ENCODE data around the gene ZNF367. TPM values are rescaled to one million over a fixed set of nuclear protein-coding genes. Genes with fewer than 3 reads are reported as not detected.
"Not testable (repeated sequence)": the region's sequence is repeated elsewhere in the genome, so short reads cannot be mapped to it uniquely, and the experiment has no call there.

ZNF367 gene
- polyA plus RNA-seq, 3 donors = 0.22 to 0.71 (median 0.51) TPM

DNA sequence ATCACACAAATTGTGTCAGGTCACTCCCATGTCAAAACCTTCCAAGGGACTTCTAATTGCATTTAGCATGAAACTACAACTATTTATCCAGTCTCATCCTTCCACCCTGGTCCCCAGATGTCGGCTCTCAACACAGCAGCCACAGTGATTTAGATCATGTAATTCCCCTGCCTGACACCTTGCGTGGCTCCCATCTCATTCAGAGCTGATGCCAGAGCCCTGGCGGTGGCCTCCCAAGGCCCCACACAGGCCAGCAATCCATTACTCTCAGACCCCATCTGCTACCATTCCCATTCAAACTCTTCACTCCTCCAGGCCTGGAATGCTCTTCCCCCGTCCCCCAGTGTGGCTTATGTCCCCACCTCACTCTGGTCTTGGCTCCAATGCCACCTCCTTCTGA, 37.0 kb downstream of the ZNF367 start:
- no peak overlapping the region for H3K27ac ChIP-seq (ENCODE audit: low read depth, low read length)

DNA sequence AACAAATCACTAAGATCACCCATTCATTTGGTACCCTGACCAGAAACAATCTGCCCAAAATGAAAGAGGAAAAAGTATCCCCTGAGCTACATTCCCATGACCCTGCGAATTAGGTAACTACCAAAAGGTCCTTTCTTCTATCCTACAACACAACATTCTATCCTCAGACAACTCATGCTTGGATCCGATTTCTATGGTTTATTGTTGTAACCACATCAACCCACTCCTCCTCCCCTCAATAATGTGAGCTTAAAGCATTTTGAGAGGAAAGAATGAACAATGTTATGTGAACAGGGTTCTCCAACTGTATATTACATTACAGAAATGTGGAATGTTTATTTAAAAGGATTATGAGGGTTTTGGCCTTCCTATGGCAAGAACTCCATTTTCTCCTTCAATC, 38.7 kb downstream of the ZNF367 start:
- WGBS, 3 donors = 94 to 95% (median 94%) methylated on average over 2 of the region's 2 CpGs
- H3K27ac ChIP-seq (ENCODE audit: low read depth, low read length) = no peak overlapping the region

More for the DNA sequence above, 37.0 kb downstream of the ZNF367 start:
- 55 to 99% (median 94%) methylated on average over 4 of the region's 4 CpGs for WGBS, 3 donors

DNA sequence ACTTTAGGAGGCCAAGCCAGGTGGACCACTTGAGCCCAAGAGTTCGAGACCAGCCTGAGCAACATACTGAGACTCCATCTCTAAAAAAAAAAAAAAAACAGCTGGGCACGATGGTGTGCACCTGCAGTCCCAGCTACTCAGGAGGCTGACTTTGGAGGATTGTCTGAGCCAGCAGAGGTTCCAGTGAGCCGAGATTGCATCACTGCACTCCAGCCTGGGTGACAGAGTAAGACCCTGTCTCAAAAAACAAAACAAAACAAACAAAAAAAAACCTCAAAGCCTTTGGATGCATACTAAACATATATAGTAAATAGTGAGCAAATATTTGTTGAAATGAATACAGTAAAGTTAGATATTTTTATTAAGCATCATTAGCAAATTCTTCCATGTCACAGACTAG, 40.0 kb downstream of the ZNF367 start:
- H3K27ac ChIP-seq (ENCODE audit: low read depth, low read length) = no peak overlapping the region
- 84 to 92% (median 91%) methylated on average over 3 of the region's 3 CpGs for WGBS, 3 donors

DNA sequence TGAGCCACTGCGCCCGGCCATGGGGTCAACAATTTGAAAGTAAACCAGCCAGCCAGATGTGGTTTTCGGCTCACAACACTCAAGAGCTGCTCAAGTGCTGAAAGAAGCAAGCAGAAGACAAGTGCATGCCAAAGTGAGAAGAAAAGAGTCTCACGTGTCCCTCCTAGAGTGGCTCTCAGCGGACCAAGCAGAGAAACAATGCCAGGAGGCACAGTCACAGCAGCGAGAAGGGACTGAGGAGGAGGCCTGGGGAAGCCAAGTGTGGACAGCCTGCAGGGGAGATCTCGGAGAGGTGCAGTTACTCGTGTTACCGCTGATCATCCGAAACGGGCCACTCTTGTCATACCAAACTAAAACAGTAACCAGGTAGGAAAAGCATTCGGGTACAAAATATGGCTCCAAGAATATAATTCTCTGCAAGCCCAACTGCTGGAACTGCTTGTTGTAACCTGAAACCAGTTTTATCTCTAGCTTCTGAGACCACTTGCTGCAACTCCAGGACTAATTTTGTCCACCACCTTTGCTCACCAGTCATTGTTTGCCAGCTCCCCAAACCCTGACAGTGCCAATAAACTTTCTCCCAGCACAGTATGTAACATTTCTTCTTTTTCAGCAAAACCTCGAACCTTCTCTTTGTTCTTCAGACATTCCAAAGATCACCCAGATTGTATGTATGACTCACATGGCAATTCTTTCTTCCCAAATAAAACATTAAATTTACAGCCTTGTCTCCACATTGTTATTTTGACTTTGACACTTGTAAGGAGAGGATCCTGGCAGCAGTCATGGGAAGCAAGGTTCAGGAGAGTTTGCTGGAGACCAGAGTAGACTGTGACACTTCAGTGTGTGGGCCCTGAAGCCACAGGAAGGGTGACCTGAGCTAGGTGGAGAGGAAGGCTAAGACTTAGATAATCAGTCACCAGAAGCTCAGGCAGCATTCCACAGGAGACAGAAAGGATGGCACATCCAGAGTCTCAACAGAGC, 41.0 kb downstream of the ZNF367 start:
- WGBS, 3 donors = 42 to 90% (median 84%) methylated on average over 13 of the region's 13 CpGs
- H3K27ac ChIP-seq (ENCODE audit: low read depth, low read length) = no peak overlapping the region

DNA sequence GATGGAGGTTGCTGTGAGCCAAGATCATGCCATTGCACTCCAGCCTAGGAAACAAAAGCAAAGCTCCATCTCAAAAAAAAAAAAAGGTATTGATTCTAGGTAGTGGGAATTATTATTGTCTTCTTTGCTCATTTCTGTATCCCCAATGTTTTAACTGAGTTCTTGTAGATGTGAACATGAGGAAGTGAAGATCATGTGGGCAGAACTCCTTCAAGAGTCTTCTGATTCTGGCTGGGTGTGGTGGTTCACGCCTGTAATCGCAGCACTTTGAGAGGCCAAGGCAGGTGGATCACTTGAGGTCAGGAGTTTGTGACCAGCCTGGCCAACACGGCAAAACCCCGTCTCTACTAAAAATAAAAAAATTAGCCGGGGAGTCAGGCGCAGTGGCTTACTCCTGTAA, 42.7 kb downstream of the ZNF367 start:
- H3K27ac ChIP-seq (ENCODE audit: low read depth, low read length) = not testable (repeated sequence)
- WGBS, 3 donors = 95 to 99% (median 96%) methylated on average over 6 of the region's 6 CpGs

DNA sequence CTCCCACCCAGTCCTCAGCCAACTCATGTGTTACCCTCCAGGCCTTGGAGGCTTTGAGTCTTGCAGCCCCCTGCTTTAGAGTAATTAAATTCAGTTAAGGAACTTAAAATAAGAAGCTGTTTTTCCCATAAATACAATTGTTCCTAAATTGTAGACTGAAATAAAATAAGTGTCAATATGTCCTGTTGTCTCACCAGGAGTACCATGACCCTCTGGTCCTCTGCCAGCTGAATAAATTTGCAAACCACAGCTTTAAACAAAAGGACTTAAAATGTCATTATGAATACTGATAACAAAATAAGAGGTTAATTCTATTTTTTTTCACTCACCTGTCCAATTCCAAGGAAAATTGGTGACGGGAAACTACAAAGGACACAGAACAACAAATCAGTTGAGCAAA, 50.2 kb downstream of the ZNF367 start:
- WGBS, 3 donors = 69 to 98% (median 94%) methylated on average over 1 of the region's 1 CpG
- H3K27ac ChIP-seq (ENCODE audit: low read depth, low read length) = no peak overlapping the region

DNA sequence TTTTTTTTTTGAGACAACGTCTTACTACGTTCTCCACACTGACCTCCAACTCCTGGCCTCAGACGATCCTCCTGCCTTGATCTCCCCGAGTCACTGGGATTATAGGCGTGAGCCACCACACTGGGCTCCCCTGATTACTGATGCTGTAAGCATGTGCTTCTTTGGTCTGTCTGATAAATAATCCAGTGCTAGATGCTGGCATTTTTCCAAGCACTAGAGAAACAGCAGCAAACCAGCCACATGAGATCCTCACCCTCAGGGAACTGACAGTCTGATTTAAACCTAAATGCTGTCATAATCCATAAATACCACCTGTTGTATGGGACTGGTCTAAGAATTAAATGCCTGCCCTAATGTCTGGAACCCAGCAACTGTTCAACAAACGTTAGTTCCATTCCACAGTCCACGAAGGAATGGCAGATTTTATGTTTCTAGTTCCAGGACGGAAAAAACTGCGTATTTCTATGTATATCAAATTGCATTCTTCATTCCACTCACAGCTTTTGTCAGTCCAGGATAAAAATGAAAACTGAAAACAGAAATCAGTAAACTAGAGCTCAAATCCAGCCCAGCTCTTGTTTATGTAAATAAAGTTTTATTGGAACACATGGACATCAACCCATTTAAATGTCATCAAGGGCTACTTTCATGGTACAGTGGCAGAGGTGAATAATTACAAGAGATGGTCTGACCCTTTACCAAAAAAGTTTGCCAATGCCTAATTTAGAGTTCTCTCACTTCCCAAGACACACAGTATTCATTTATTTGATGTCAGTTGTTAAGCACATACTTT, 54.8 kb downstream of the ZNF367 start:
- no peak overlapping the region for H3K27ac ChIP-seq (ENCODE audit: low read depth, low read length)
- WGBS, 3 donors = 94 to 96% (median 96%) methylated on average over 9 of the region's 9 CpGs

DNA sequence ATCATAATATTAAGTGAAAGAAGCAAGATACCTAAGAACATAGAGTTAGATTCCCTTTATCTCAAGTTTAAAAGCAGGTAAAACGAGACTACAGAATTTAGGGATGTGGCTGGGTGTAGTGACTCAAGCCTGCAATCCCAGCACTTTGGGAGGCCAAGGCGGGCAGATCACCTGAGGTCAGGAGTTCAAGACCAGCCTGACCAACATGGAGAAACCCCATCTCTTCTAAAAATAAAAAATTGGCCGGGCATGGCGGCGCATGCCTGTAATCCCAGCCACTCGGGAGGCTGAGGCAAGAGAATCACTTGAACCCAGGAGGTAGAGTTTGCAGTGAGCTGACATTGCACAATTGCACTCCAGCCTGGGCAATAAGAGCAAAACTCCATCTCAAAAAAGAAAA, 56.1 kb downstream of the ZNF367 start:
- H3K27ac ChIP-seq (ENCODE audit: low read depth, low read length) = not testable (repeated sequence)

DNA sequence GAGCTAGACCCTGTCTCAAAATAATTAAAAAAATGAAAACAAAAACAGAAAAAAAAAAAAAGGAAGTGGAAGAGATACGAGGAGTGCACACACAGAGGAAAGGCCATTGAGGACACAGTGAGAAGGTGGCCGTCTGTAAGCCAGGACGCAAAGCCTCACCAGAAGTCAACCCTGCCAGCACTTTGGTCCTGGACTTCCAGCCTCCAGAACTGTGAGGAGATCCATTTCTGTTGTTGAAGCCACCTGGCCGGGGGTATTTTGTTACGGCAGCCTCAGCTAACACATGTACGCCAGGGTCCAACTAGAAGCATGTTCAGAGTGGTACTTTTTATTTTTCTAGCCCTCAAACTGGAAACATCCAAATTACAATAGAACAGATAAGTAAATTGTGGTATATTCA, 56.5 kb downstream of the ZNF367 start:
- 92 to 96% (median 95%) methylated on average over 6 of the region's 6 CpGs for WGBS, 3 donors
- no peak overlapping the region for H3K27ac ChIP-seq (ENCODE audit: low read depth, low read length)

More for the DNA sequence above, 56.1 kb downstream of the ZNF367 start:
- WGBS, 3 donors = 92 to 96% (median 94%) methylated on average over 6 of the region's 6 CpGs

DNA sequence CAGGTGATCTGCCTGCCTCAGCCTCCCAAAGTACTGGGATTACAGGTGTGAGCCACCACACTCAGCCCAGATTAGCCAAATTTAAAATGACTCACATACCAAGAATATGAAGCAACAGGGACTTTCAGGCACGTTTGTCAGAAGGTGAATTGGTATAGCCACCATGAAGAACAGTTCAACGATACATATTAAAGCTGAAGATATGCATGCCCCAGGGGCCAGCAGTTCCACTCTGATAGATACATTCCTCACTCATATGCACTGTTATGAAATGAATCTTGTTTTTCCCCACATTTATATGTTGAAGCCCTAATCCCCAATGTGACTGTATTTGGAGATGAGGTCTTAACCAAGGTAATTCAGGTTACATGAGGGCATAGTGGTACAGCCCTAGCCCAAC, 57.2 kb downstream of the ZNF367 start:
- WGBS, 3 donors = 87 to 91% (median 89%) methylated on average over 2 of the region's 2 CpGs

DNA sequence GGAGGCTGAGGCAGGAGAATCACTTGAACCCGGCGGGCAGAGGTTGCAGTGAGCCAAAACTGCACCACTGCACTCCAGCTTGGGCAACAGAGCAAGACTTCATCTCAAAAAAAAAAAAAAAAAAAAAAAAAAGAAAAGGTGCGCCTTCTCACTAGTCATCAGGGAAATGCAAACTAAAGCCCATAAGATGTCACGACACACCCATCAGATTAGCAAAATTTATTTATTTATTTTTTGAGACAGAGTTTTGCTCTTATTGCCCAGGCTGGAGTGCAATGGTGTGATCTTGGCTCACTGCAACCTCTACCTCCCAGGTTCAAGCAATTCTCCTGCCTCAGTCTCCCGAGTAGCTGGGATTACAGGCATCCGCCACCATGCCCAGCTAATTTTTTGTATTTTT, 57.6 kb downstream of the ZNF367 start:
- WGBS, 3 donors = 97 to 99% (median 98%) methylated on average over 6 of the region's 6 CpGs
- not testable (repeated sequence) for H3K27ac ChIP-seq (ENCODE audit: low read depth, low read length)

More for the DNA sequence above, 57.2 kb downstream of the ZNF367 start:
- no peak overlapping the region for H3K27ac ChIP-seq (ENCODE audit: low read depth, low read length)

DNA sequence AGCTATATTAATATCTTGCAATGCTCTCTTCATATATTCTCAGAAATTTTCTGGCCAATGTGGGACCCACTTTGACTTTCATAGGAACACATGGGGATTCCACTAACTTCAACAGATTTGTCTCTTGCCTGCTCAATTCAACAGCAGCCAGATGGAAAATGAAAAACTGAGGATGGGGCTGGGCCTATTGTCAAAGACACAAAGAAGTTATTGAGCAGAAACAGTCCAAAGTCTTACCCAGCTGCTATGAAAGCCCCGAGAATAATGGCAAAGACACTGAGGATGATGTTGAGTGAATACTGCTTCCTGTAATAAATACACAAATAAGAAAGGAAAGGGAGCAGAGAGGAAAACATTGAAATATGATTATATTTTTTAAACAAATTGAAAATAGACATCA, 67.3 kb downstream of the ZNF367 start:
- no peak overlapping the region for H3K27ac ChIP-seq (ENCODE audit: low read depth, low read length)
- 89 to 100% (median 93%) methylated on average over 1 of the region's 1 CpG for WGBS, 3 donors

DNA sequence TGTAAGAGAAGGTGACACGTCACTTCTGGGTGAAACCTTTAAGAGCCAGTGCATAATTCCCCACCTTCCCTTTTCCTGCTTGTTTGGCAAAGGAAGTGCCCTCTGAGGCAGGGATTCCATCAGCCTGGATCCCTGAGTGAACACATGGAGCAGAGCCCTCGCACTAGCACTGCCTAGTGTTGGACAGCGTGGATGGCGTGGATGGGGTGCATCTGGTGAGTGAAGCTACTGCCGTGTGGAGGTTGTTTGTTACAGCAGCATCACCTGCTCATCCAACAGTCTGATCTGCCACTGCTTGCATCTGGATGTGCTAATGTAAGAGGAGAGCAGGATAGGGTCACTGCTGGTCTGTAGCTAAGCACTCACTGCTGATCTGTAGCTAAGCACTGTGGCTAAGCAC, 69.9 kb downstream of the ZNF367 start:
- WGBS, 3 donors = 96 to 99% (median 98%) methylated on average over 5 of the region's 5 CpGs
- no peak overlapping the region for H3K27ac ChIP-seq (ENCODE audit: low read depth, low read length)

DNA sequence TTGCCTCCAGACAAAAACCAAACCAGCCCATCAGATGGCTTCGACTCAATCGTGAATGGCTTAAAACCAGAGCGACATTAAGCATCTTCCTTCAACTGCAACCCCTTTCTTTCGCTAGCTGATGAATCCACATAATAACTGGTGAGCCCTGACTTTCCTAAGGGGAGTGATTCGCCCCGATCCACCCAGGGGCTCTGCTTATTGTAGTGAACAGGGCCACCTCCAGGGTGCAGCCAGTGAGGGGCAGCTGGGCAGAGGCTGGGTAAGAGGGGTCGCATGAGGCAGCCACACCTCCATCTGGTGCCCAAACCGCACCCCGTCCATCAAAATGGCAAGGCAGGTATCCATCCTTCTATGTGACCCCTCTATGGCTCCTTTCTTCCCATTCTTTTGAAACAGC, 72.6 kb downstream of the ZNF367 start:
- H3K27ac ChIP-seq (ENCODE audit: low read depth, low read length) = no peak overlapping the region
- 84 to 95% (median 93%) methylated on average over 9 of the region's 9 CpGs for WGBS, 3 donors

DNA sequence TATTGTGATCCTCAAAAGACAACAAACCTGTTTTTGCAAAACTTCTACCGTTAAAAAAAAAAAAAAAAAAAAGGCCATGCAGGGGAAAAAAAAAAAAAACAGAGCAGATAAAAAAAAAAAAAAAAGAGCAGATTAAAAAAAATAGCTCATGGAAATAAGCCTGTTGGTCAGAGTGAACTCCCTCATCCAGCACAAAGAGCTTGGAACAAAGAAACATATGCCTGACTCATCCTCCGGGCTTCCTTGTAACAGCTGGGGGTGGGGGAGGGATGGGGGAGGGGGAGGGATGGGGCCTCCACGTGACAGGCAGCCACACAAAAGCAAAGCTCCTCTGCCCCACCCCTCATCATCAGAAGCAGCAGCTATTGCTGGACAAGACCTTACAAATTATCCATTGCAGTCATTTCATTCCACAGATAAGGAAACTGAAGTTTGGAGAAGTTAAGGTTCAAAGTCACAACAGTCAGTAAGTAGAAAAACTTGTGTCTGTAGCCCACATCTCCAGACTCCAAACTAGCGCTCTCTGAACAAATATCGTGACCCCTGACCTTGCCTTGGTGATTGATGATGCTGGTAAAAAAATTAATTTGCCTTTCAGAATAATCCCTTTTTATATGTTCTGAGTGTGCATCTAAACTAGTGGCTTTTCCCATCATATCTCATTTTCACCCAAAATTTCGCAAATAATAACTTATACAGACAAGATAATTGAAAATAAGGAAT, 73.6 kb downstream of the ZNF367 start:
- no peak overlapping the region for H3K27ac ChIP-seq (ENCODE audit: low read depth, low read length)
- 46 to 52% (median 47%) methylated on average over 6 of the region's 6 CpGs for WGBS, 3 donors

DNA sequence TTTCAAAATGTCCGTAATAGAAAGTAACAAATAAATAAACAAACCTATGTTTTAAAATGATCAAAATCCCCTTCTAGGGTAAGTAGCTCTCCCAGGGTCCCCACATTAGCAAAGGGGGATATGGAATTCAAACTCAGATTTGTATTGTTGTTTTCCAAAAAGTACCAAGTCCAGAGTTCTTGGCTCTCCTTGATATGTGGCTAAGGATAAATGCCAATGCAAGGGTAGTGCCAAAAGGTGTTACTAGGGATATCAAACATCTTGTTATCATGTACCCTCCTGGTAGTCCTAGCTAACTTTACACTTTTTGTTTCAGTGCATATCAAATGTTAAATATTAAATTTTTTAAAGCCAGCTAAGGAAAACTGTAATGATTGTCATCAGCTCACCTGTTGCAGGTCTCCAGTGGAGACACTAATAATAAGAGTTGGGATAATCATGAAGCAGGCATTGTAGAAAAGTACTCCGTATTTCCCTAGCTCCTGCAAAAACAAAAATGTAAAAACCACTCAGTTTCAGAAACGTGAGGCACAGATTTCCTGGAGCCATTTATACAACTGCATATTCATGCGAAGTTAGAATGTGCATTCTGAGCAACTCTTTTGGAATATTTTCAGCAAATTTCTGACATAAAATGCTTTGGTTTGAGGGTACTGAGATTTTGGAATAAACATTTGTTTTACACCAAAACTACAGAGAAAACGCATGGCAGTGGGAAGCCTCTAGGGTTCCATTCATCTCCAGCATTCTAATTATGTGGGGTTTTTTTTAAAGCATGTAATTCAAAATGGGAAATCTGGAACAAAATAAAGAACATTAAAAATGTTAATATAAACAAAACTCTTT, 74.4 kb downstream of the ZNF367 start:
- 58 to 81% (median 70%) methylated on average over 5 of the region's 5 CpGs for WGBS, 3 donors
- H3K27ac ChIP-seq (ENCODE audit: low read depth, low read length) = no peak overlapping the region

DNA sequence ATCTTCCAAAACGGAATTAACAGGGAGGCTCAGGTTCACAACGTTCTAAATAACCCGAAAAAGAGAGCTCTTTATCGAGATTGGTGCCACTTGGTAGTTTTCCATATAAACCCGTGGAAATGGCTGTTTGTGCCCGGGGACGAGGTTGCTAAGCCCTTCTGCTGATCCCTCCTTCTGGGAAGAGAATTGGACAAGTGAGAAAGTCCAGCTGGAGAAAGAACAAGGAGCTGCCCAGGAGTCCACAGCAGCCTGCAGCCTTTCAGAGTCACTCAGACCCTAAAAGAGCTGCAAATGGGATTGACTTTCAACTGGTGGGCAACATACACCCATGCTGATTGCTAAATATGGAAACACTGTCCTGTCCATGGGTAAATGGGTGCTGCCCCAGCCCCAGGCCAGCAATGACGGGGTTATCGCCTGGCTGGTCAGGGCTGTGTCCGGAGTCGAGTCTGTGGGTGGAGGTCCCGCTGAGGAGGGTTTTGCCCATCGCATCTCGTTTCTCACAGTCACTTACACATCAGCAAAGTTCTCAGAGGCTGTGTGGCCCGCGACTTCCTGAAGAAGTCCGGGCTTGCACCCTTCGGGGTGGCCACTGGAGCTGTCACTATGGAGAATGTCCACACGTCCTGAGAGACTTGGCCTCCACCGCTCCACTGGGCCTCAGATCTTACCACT, 75.5 kb downstream of the ZNF367 start:
- no peak overlapping the region for H3K27ac ChIP-seq (ENCODE audit: low read depth, low read length)
- WGBS, 3 donors = 82 to 91% (median 89%) methylated on average over 20 of the region's 20 CpGs
